HCT116 (cell line): ENCODE results near the gene LRRN1.

Experiments used
- CEBPB ChIP-seq: IDR thresholded peaks from 2 replicates; pipeline ENCODE4 v1.6.1; 2012; ENCODE audit warnings: low read depth
- CTCF ChIP-seq, 3 experiments: fragments of 200-600 bp in 1 of 3; sonication (generic) in 1 of 3; IDR thresholded peaks in 2 of 3; conservative IDR thresholded peaks in 1 of 3; 2 replicates each; pipeline ENCODE4 v1.5.1; 2012 to 2017; ENCODE audit warnings: low read depth in 2 of 3, low read length in 2 of 3, antibody characterized with exemption in 1 of 3, borderline replicate concordance in 1 of 3, control low read depth in 1 of 3, mild to moderate bottlenecking in 1 of 3, mixed read lengths in 1 of 3, mixed run types in 1 of 3, moderate library complexity in 1 of 3; ENCODE audit not compliant: insufficient read depth in 1 of 3
- EZH2 ChIP-seq: fragments of 200-600 bp; sonication (generic); IDR thresholded peaks from 2 replicates; pipeline ENCODE4 v1.6.1; 2017; ENCODE audit warnings: antibody characterized with exemption, mixed run types
- EZH2phosphoT487 ChIP-seq: fragments of 200-600 bp; IDR thresholded peaks from 2 replicates; pipeline ENCODE4 v1.6.1; 2018; ENCODE audit warnings: antibody characterized with exemption, borderline replicate concordance
- FOSL1 ChIP-seq: IDR thresholded peaks from 2 replicates; pipeline ENCODE4 v1.6.1; 2012; ENCODE audit warnings: low read depth
- POLR2A ChIP-seq: IDR thresholded peaks from 2 replicates; pipeline ENCODE4 v1.7.0; 2011; ENCODE audit warnings: borderline replicate concordance; ENCODE audit not compliant: insufficient read depth, insufficient read length; ENCODE audit errors: extremely low read depth
- POLR2AphosphoS5 ChIP-seq: IDR thresholded peaks from 2 replicates; pipeline ENCODE4 v1.6.1; 2011; ENCODE audit warnings: mild to moderate bottlenecking, low read depth, low read length, moderate library complexity
- RAD21 ChIP-seq: IDR thresholded peaks from 2 replicates; pipeline ENCODE4 v1.6.1; 2012; ENCODE audit warnings: low read depth, mild to moderate bottlenecking
- YY1 ChIP-seq: IDR thresholded peaks from 2 replicates; pipeline ENCODE4 v1.6.1; 2011; ENCODE audit warnings: low read length, low read depth, moderate library complexity, mild to moderate bottlenecking; ENCODE audit not compliant: insufficient replicate concordance; ENCODE audit errors: extremely low read depth
- TF ChIP-seq, protein P1 (sequence below): IDR thresholded peaks from 2 replicates; pipeline ENCODE4 v1.6.1; 2012; ENCODE audit warnings: low read depth

DNA sequence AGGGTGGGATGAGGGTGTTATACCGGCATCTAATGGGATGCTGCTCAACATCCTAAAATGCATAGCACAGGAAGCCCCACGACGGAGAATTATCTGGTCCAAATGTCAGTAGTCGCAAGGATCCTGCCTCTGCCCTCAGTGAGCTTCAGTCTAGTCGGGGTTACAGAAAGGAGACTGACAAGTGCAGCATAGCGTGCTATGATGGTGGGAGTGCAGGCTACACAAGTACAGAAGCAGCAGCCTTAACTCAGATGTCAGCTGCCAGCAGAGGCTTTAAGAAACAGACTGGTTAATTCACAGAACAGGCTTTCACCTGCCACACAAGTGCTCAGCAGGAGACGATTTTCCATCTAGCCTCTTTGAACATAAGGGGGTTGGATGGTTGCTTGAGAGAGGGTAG, 6.9 kb downstream of the LRRN1 start:
- TF ChIP-seq RAD21 (no peak), POLR2A (no peak), CTCF (IDR thresholded peaks at IDR 0.05 in 2 of 3, conservative IDR thresholded peaks at IDR 0.05 in 1 of 3; ENCODE audit: borderline replicate concordance in 1 of 3, insufficient read depth in 1 of 3, low read depth in 2 of 3, low read length in 2 of 3) (no peak), EZH2 (no peak), EZH2phosphoT487 (no peak), YY1 (no peak), FOSL1 (no peak), CEBPB (no peak), POLR2AphosphoS5 (no peak)
- TF ChIP-seq, protein P1, sequence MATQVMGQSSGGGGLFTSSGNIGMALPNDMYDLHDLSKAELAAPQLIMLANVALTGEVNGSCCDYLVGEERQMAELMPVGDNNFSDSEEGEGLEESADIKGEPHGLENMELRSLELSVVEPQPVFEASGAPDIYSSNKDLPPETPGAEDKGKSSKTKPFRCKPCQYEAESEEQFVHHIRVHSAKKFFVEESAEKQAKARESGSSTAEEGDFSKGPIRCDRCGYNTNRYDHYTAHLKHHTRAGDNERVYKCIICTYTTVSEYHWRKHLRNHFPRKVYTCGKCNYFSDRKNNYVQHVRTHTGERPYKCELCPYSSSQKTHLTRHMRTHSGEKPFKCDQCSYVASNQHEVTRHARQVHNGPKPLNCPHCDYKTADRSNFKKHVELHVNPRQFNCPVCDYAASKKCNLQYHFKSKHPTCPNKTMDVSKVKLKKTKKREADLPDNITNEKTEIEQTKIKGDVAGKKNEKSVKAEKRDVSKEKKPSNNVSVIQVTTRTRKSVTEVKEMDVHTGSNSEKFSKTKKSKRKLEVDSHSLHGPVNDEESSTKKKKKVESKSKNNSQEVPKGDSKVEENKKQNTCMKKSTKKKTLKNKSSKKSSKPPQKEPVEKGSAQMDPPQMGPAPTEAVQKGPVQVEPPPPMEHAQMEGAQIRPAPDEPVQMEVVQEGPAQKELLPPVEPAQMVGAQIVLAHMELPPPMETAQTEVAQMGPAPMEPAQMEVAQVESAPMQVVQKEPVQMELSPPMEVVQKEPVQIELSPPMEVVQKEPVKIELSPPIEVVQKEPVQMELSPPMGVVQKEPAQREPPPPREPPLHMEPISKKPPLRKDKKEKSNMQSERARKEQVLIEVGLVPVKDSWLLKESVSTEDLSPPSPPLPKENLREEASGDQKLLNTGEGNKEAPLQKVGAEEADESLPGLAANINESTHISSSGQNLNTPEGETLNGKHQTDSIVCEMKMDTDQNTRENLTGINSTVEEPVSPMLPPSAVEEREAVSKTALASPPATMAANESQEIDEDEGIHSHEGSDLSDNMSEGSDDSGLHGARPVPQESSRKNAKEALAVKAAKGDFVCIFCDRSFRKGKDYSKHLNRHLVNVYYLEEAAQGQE: no peak
